Duodenal mucosa (tissue), 2 donors: Measurements from ENCODE around the gene MTTP.

Experiments
- H3K27ac ChIP-seq: one replicate; pipeline ENCODE4 v1.7.0; 2013; ENCODE audit warnings: low read depth, low read length
- H3K27me3 ChIP-seq, 2 donors: one replicate each; pipeline ENCODE4 v1.7.0; 2013; ENCODE audit warnings: low read length in 2 of 2, control low read depth in 1 of 2; ENCODE audit not compliant: insufficient read depth in 2 of 2, control insufficient read depth in 1 of 2
- H3K36me3 ChIP-seq, 2 donors: one replicate each; pipeline ENCODE4 v1.7.0; 2013; ENCODE audit warnings: low read length in 2 of 2, control low read depth in 1 of 2; ENCODE audit not compliant: insufficient read depth in 2 of 2, control insufficient read depth in 1 of 2
- H3K4me1 ChIP-seq, 2 donors: one replicate each; pipeline ENCODE4 v1.7.0; 2013; ENCODE audit warnings: low read length in 2 of 2, control low read depth in 1 of 2; ENCODE audit not compliant: insufficient read depth in 2 of 2, control insufficient read depth in 1 of 2
- H3K4me3 ChIP-seq, 2 donors: one replicate each; pipeline ENCODE4 v1.7.0; 2013; ENCODE audit warnings: low read length in 2 of 2, low read depth in 1 of 2
- H3K9ac ChIP-seq, 2 donors: one replicate each; pipeline ENCODE4 v1.7.0; 2013; ENCODE audit warnings: low read length in 2 of 2, low read depth in 1 of 2
- H3K9me3 ChIP-seq, 2 donors: one replicate each; pipeline ENCODE4 v1.7.0; 2013; ENCODE audit warnings: low read length in 2 of 2, control low read depth in 1 of 2; ENCODE audit not compliant: control insufficient read depth in 1 of 2

MTTP gene

GRCh38 chr4:99563310-99564186, 11.1 kb upstream of the MTTP start, which contains the start of gene TRMT10A:
TSS of gene TRMT10A (minus strand) at chr4:99564039. CDS start at chr4:99559338, 4,701 bp downstream.
- Histone ChIP-seq H3K27ac (peak within 1 kb of the TSS; percentile 97), H3K27me3 (no peaks in the 10 kb centered on the region), H3K36me3 (no peaks in the 10 kb centered on the region), H3K9me3 (no peaks in the 10 kb centered on the region), H3K4me3 (peak within 1 kb of the TSS; percentile 84 to 91), H3K4me1 (peaks cover 0 to 4% of the 10 kb centered on the region in 2 donors), H3K9ac (peak within 1 kb of the TSS; percentile 88 to 91)

GRCh38 chr4:99564921-99565320, 9.7 kb upstream of the MTTP start:
- peaks cover 0 to 4% of the 10 kb centered on the region in 2 donors for H3K4me1 ChIP-seq
- H3K27ac ChIP-seq, result no peak overlapping the region
- no peak overlapping the region for H3K4me3 ChIP-seq
- no peaks in the 10 kb centered on the region for H3K9me3 ChIP-seq
- H3K36me3 ChIP-seq, result no peaks in the 10 kb centered on the region
- no peak overlapping the region for H3K9ac ChIP-seq
- no peaks in the 10 kb centered on the region for H3K27me3 ChIP-seq

GRCh38 chr4:99571883-99572282, 2.7 kb upstream of the MTTP start:
- Histone ChIP-seq H3K4me1 (peaks cover 11% of the 10 kb centered on the region in 2 donors), H3K36me3 (no peaks in the 10 kb centered on the region), H3K27me3 (no peaks in the 10 kb centered on the region), H3K9ac (no peak overlapping the region), H3K4me3 (peak overlapping the region in 1 of 2 donors; percentile 16), H3K9me3 (no peaks in the 10 kb centered on the region), H3K27ac (no peak overlapping the region)

- H3K27me3 ChIP-seq, result no peaks in the 10 kb centered on the region
- H3K9me3 ChIP-seq, result no peaks in the 10 kb centered on the region
- peaks cover 11% of the 10 kb centered on the region in 2 donors for H3K4me1 ChIP-seq
- H3K27ac ChIP-seq, result no peak overlapping the region
- no peak overlapping the region for H3K4me3 ChIP-seq
- no peaks in the 10 kb centered on the region for H3K36me3 ChIP-seq
- no peak overlapping the region for H3K9ac ChIP-seq
Observed at GRCh38 chr4:99572527-99573240, 1.9 kb upstream of the MTTP start.

- no peaks in the 10 kb centered on the region for H3K27me3 ChIP-seq
- peak overlapping the region in 1 of 2 donors; percentile 67 for H3K9ac ChIP-seq
- peaks cover 11 to 15% of the 10 kb centered on the region in 2 donors for H3K4me1 ChIP-seq
- no peak overlapping the region for H3K27ac ChIP-seq
- peak overlapping the region in 1 of 2 donors; percentile 75 for H3K4me3 ChIP-seq
- H3K36me3 ChIP-seq, result no peaks in the 10 kb centered on the region
- no peaks in the 10 kb centered on the region for H3K9me3 ChIP-seq
Observed at GRCh38 chr4:99573735-99574368, 772 bp upstream of the MTTP start.

- Histone ChIP-seq H3K9ac (peak overlapping the region in 1 of 2 donors; percentile 20), H3K27me3 (no peaks in the 10 kb centered on the region), H3K36me3 (peaks cover 6 to 8% of the 10 kb centered on the region in 2 donors), H3K9me3 (no peaks in the 10 kb centered on the region), H3K4me1 (peaks cover 10 to 22% of the 10 kb centered on the region in 2 donors), H3K27ac (no peak overlapping the region), H3K4me3 (peak overlapping the region; percentile 60 to 61)
Observed at GRCh38 chr4:99578714-99579113, 4.1 kb downstream of the MTTP start.

GRCh38 chr4:99585516-99585915, 10.9 kb downstream of the MTTP start:
- Histone ChIP-seq H3K9ac (no peak overlapping the region), H3K4me1 (peaks cover 11 to 40% of the 10 kb centered on the region in 2 donors), H3K27ac (no peak overlapping the region), H3K36me3 (peaks cover 6 to 11% of the 10 kb centered on the region in 2 donors), H3K4me3 (peak overlapping the region in 1 of 2 donors; percentile 35), H3K9me3 (no peaks in the 10 kb centered on the region), H3K27me3 (no peaks in the 10 kb centered on the region)

GRCh38 chr4:99586322-99586721, 11.7 kb downstream of the MTTP start:
- Histone ChIP-seq H3K9me3 (no peaks in the 10 kb centered on the region), H3K9ac (no peak overlapping the region), H3K4me3 (no peak overlapping the region), H3K27ac (peak overlapping the region; percentile 22), H3K27me3 (no peaks in the 10 kb centered on the region), H3K36me3 (peaks cover 11 to 18% of the 10 kb centered on the region in 2 donors), H3K4me1 (peaks cover 11 to 40% of the 10 kb centered on the region in 2 donors)

- no peak overlapping the region for H3K9ac ChIP-seq
- no peak overlapping the region for H3K4me3 ChIP-seq
- no peaks in the 10 kb centered on the region for H3K27me3 ChIP-seq
- H3K36me3 ChIP-seq, result peaks cover 8 to 18% of the 10 kb centered on the region in 2 donors
- H3K27ac ChIP-seq, result no peak overlapping the region
- H3K4me1 ChIP-seq, result peaks cover 11 to 40% of the 10 kb centered on the region in 2 donors
- no peaks in the 10 kb centered on the region for H3K9me3 ChIP-seq
Observed at GRCh38 chr4:99586797-99587196, 12.2 kb downstream of the MTTP start.
